ENCODE data around the gene HSBP1L1.

GRCh38 chr18:80000877-80001276 lies 36.4 kb downstream of the HSBP1L1 start:
- TF ChIP-seq ZBTB21 (CRISPR knock-in tag; IDR thresholded peaks at IDR 0.05) (no peak), NFE2 (CRISPR knock-in tag; IDR thresholded peaks at IDR 0.05) (no peak), KLF13 (CRISPR knock-in tag; IDR thresholded peaks at IDR 0.05) (no peak), ZNF660 (CRISPR knock-in tag; IDR thresholded peaks at IDR 0.05; ENCODE audit: borderline replicate concordance, low read depth) (no peak), SIN3A (IDR thresholded peaks at IDR 0.05; ENCODE audit: borderline replicate concordance, low read depth, low read length) (no peak), MXI1 (IDR thresholded peaks at IDR 0.05; ENCODE audit: borderline replicate concordance, low read depth, low read length) (no peak), RBAK (CRISPR knock-in tag; IDR thresholded peaks at IDR 0.05) (no peak), MIER2 (CRISPR knock-in tag; IDR thresholded peaks at IDR 0.05) (no peak), SMARCC2 (IDR thresholded peaks at IDR 0.05) (no peak), FOXK1 (CRISPR knock-in tag; IDR thresholded peaks at IDR 0.05; ENCODE audit: borderline replicate concordance, low read depth) (no peak), ZNF792 (CRISPR knock-in tag; IDR thresholded peaks at IDR 0.05) (no peak), CTCF (CRISPR knock-in tag; IDR thresholded peaks at IDR 0.05) (no peak), POLR2A (IDR thresholded peaks at IDR 0.05; ENCODE audit: insufficient read depth in 1 of 2, low read depth in 2 of 2, low read length in 2 of 2) (no peak), CEBPZ (IDR thresholded peaks at IDR 0.05; ENCODE audit: low read length) (no peak)

All from HepG2 (cell line).